Fibroblast of skin of right quadriceps (primary cell): ENCODE results near the gene MT4.
A peak's percentile ranks its signal among the peaks of the same experiment; 100 is the strongest.

Experiments
- DNase-seq: peaks from one replicate; pipeline ENCODE4 v3.0.0-alpha.2; 2013

MT4 gene

DNA sequence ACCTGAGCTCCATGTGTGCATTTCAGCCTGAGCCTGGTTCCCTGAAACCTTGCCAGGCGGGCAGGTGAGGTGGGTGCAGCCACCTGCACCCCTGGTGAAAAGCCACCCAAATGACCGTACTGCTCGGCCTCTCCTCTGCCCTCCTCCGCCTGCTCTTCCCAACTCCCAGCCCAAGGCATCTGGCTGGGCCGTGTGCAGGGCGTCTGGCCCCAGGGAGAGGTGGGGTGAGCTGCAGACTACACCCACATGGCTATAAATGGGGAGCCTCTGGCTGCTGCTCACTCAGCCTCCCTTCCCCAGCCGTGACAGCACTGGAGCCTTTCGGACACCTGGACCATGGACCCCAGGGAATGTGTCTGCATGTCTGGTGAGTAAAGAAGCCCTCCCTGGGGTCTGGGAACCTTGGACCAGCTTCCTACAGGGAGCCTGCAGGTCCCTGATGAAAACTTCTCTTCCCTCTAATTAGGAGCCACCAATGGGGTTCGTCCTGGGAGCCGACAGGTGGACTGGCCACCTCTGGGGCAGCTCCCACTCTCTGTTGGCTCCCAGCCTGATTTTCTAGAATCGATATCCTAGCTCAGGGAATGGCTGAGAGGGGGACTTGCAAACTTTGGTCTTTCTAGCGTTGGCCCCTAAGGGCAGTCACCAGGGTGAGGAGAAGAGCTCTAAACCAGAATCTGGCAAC, at the start of gene MT4:
TSS of gene MT4 (plus strand) at position 281 of the 685 bp plus-strand sequence. CDS start at position 337, 56 bp downstream.
- DNase-seq, result no peak

DNA sequence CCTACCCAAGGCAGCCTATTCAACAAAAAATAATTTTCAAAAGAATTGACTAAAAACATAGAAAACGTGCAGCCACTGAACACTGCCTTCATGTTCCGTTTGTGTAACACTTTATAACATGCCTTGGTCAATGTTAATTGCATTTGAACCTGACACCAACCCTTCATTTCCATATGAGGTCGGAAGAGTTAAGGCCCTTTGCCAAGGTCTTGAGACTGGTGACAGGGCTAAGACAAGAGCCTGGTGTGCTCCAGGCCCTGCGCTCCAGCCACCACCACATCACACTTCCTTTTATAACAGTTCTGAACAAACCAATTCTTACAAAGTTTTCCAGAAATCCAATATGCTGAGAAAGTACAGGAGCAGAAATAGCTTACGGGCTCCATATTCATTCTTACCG, 49.2 kb upstream of the MT4 start:
- DNase-seq, result no peak

DNA sequence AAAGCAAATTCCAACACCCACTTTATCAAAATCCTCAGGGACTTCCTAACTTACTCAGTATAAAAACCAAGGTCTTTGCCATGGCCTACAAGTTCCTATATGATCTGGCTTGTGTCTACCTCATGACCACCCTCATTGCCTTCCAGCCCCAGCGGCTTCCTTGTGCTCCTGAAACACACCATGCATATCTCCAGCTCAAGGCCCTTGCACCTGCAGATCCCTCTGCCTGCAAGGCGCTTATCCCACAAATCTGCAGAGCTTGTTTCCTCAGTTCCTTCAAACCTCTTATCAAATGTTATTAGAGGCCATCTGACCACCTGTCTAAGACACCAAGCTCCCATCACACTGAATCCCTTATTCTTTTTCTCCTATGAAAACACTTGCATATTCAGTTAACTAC, 47.7 kb upstream of the MT4 start:
- no peak for DNase-seq

DNA sequence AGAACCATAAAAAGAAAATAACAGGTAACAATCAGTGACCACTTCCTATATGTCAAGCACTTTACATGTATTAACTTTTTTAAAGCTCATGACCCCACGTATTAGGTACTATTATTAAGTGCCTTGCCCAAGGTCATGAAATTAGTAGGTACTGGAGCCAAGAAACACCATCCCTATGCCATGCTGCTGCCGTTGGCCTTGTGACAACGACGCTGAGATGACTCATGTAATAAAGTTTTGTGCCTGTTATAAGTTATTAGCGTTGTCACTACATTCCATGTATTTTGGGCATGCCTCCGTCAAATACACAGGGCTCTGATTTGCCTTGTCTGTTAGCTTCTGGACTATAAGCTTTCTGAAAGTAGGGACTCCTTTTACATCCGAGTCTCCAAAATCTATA, 46.4 kb upstream of the MT4 start:
- DNase-seq, result no peak

DNA sequence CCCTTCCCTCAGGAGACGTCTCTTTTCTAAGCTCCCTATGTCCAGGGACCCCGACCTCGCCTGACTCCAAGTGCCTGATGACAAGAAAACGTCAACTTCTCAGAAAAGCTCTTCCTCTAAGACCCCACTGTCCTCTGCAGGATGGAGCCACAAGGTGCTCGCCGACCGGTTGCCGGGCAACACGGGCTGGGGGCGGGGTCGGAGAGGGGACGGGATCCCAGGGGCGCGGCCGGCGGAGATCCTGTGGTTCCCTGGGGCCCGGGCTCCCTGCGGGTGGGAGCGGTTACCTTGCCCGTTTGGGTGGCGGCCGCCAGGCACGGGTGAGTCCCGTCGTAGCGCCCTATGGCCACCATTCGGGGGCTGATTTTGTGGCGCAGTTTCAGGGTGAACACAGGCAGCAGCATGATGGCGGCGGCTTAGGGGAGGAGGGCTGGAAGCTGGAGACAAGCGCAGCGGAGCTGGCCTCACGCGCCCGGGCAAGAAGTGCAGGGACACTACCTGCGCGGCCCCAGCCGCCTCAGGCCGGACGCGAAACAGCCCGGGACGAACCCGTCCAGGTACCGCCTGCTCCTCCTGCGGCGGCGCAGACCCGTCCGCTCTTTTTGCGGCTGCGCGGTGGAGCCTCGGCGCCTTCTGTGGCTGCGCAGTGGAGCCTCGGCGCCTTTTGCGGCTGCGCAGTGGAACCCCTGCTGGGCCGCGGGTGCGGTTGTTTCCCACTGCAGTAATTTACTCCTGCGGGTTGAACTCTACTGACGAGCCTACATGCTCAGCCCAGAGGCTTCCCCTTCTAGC, 45.2 kb upstream of the MT4 start, which contains the start of gene BBS2:
TSS of gene BBS2 (minus strand) at position 566 of the 792 bp plus-strand sequence. CDS start at position 404, 162 bp downstream.
- DNase-seq, result peak; percentile 83

DNA sequence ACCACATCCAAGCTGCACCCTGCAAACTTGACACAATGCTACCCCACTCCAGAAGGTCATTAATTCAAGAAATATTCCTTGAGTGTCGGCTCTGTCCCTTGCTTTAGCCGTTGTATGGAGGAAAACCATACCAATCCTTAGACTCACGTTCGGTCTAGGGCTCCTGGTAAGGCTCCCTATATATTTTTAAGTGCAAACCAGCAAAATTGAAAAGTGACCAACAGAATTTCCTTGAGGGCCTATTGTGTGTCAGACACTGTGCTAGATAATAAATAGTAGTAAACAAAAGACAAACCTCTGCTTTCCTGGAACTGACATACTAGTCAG, 44.7 kb upstream of the MT4 start:
- DNase-seq, result no peak

DNA sequence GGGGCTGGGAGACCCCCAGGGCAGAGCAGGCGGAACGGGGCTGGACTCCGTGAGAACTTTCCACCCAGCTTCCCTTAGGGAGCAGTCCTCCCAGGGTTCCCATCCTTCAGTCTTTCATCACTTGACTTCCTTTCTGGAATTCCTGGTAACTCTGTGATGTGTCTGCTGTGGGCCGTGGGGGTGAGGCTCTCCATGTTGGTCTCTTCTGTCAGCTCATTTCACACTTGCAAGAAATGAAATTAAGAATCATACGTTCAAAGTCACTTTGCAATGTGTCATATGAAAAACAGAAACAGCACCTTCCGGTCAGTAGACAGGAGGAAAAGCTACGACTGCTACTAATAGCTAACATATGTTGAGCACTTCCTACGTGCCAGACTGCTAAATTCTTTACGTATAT, 39.6 kb upstream of the MT4 start:
- DNase-seq, result peak; percentile 86

DNA sequence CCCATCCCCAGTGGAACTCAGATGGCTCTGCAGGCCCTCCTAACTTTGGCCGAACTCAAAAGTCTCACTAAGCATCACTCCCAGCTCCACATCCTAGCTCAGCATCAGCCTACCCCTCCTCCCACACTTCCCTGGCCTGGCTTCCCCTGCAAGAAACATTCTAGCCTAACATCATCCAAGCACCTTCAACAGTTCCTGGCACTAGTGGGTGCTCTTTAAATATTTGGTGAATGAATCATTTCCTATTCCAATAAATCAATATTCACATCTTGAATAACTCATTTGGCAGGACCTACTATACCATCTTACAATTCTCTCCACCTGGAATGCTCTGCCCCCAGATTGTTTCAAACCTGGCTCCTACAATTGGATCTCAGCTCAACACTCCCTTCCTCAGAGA, 34.0 kb upstream of the MT4 start:
- peak; percentile 39 for DNase-seq

DNA sequence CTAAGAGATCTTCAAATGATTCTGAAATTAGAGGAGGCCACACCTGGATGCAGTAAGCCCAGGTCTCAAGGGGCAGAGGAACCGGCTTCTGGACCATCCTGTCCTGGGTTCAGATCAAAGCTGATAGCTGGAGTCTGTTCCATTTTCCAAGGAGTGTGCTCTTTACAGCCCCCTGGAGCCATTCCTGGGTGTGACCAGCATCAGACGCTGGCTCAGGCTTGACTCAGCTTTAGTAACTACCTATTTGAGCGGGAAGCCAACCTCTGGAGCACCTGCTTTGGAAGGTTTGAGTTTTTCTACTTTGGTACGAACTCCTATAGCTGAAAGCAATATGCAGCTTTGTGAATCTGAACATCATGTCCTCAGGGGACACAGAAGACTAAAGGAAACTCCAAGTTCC, 32.2 kb upstream of the MT4 start:
- DNase-seq, result no peak

DNA sequence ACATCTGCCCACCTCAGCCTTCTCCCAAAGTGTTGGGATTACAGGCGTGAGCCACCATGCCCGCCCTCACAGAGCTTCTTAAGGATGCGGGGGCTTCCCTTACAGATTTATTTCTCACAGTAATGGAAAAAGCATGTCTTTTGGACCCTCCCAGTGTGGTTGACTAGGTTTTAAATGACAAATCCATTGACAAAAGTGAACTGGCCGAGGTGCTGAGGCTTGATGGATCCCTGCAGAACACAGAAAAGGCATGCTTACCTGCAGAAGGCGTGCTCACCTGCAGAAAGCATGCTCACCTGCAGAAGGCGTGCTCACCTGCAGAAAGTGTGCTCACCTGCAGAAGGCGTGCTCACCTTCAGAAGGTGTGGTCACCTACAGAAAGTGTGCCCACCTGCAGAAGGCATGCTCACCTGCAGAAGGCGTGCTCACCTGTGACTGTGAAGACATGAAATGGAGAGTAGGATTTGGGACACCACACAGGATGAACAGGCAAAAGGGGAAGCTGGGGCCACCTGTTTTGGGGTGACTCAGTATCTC, 30.0 kb upstream of the MT4 start:
- no peak for DNase-seq

DNA sequence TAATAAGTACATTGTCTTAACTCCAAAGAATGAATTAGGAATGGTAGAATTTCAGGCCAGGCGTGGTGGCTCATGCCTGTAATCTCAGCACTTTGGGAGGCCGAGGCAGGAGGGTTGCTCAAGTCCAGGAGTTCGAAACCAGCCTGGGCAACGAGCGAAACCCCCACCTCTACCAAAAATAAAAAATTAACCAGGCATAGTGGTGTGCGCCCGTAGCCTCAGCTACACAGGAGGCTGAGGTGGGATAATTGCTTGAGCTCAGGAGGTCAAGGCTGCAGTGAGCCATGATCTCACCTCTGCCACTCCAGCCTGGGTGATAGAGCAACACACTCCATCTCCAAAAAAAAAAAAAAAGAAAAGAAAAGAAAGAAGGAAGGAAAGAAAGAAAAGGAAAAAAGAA, 26.5 kb upstream of the MT4 start:
- DNase-seq, result no peak

DNA sequence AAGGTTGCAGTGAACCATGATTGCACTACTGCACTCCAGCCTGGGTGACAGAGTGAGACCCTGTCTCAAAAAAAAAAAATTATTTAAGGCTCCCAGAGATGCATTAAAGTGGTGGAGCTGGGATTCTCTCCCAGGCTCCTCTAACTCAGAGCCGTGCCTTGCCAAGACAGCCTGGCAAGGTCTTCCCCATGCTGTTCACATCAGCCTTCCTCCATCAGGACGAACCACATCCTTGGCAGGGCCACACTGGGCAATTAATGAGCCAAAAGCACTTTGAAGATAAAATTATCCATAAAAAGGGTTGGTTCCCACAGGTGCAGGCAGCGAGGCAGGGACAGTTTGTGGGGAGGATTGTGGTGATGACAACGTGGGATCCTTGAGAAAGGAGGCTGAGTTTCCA, 25.2 kb upstream of the MT4 start:
- no peak for DNase-seq

DNA sequence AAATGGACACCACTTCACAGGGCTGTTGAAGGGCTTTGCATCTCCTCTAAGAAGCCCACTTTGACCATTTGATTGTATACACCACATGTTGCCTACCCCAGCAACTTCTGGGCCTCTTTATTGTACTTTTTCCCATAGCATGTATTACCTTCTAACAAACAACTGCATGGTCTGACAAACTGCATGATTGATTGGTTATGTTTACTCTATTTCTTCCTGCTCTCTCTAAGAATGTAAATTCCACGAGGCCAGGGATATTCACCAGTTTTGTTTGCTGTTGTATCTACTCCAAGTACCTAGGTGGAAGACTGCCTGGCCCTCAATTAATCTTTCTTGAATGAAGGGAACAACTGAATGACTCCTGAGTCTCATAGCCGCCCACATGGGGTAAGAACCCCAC, 22.8 kb upstream of the MT4 start:
- DNase-seq, result no peak

DNA sequence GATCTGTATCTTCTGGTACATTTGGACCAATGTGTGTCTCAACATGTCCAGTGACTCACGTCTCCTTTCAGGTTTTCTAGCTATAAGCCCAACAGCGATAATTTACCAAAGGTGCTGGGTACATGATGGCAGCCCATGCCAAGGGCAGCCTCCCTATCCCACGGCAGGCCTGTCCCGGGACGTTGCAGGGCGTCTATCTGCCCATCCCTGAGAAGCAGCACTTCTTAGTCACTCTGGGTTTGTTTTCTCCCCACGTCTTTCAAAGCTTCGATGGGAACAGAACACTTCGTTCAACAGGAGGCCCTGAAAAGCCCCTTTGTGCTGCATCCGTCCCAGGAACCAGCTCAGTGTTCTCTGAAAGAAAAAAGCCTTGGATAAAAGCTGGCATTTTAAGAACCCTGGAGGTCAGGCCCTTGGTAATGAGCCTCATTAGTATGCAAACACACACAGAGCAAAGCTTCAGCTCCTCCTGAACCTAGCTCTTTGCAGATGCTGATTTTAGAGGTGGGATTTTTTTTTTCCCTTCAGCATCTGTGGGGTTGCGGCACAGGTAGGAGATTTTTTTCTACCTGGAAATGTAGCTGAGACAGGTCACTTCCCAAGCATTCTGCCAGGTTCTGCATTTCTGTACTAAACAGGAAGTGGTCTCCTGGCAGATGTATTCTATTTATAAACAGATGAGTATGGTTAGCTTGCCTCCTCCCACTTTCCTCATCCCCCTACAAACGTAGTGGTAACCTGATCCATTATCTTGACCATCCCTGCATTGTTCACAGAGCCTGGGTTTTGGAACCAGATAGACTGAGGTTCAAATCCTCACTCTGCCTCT, 17.5 kb upstream of the MT4 start:
- DNase-seq, result peak; percentile 71

DNA sequence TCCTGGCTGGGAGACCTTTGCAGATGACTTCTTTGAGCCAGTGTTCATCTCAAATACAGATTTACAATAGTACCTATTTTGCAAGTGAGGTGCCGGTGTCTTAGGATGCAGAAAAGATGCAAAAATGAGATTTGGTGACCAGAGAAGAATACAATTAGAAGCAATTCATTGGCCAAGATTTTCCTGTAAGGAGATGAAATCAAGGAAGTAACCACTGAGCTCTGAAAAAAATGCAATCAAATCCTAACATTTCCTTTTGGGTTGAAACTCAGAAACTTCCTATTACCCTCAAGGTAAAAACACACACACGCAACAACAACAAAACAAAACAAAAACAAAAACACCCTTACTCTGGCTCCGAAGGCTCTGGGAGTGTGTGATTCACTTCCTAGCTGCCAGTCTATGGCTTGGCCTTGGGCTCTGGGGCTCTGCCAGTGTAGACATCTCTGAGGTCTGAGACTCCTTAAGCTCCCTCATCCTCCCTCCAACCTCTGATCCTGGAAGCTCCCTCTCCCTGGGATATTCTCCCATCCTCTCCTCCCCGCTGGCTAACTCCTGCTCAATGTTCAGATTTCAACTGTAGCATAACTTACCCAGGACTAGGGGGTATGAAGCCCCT, 16.8 kb upstream of the MT4 start:
- no peak for DNase-seq

DNA sequence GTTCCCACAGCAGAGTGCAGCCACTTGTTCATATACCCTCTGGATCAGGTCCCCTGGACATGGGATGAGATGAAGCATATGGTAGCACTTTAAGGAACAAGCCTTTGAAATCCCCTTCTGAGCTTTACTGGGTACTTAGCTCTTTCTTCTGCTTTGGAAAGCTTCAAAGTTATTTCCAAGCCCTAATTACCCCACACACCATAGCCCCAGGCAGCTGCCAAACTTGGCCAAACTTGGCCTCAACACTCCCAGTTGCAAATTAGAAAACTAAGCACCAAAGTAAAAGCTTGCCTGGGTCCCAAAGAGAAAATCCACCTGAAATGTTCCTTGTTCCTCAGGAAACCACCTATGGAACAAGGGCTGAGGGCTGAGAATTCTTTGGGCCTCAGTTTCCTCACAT, 15.7 kb upstream of the MT4 start:
- DNase-seq, result no peak

DNA sequence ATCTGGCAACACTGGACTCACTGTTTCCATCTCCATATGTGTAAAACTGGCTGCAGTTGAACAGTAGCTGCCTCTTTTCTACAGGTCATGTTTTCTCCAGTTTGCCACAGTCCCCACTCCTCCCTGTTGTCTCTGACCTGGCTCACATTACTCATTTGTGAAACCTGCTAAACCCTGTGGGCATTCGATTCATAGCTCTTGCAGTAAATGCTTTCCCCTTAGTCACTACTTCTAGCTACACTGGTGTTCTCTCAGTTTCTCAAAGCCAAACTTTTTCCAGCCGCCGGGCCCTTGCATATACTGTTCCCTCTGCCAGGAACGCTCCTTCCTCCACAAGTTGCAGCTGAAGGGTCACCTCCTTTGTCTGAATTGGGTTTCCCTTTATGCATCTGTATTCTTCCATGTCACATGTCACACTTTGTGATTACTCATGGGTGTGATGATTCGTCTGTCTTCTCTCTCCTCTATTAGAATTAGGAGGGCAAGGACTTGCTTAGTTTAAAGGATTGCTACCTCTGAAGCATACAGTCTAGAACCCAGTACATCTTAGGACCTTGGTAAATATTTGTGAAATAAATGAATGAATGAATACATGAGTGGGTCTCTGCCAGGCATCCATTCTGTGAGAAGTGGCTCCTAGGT, 15.0 kb upstream of the MT4 start:
- peak; percentile 12 for DNase-seq

DNA sequence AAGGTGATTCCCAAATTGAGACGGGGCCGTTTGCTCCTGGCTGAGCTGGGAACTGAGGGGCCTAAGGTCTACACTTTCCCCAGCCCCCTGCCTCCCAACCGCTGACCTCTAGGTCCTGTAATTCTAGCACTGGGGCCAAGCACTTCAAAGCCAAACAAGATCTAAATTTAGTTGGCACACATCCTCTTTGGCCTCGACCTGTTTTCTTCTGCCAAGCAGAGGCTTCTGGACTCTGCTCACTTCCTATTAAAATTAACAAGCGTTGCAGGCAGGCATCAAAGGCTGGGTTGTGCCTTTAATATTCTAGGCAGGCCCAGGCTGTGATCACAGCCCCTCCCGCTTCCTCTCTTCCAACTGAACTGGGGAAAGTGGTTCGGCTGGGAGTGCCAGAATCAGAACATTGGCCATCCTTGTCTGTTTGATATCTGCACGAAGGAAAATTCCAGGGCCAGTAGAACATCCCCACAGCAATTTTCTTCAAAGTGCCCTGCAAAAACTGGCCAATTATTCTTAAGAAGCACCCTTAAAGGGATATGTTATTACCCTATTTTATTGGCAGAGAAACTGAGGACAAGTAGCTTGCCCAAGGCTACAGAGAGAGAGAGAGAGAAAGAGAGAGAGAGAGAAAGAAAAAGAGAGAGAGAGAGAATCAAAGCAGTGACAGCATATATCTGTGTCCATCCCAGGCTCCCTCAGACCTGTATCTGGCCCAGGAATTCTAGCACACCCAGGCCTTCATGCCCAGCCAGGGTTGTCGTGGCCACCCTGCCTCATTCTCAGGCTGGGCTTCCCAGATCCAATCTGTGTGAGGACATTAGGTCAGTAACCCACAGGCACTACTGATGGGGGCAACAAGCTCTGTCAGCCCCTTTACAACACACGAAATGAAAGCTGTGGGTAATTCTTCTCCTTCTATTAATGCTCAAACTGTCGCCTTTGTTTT, 12.8 kb upstream of the MT4 start:
- DNase-seq, result no peak

DNA sequence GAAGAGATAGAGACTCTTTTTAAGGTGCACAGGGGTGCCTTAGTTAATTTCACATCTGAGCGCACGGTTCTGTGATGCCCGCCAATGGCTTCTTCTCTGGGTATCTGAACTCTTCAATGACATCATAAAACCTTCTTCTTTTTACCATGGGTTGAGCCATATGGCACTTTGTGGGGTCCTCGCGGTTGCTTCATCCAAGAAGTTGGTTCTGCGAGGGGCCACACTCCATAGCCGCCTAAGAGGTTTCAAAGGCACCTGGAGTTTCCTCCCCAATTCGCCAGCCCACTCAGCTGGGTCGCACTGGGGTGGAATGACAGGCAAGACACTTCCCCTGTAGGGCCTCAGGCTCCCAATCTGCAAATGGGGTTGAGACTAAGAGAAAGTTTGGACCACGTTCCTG, 10.4 kb upstream of the MT4 start:
- no peak for DNase-seq

DNA sequence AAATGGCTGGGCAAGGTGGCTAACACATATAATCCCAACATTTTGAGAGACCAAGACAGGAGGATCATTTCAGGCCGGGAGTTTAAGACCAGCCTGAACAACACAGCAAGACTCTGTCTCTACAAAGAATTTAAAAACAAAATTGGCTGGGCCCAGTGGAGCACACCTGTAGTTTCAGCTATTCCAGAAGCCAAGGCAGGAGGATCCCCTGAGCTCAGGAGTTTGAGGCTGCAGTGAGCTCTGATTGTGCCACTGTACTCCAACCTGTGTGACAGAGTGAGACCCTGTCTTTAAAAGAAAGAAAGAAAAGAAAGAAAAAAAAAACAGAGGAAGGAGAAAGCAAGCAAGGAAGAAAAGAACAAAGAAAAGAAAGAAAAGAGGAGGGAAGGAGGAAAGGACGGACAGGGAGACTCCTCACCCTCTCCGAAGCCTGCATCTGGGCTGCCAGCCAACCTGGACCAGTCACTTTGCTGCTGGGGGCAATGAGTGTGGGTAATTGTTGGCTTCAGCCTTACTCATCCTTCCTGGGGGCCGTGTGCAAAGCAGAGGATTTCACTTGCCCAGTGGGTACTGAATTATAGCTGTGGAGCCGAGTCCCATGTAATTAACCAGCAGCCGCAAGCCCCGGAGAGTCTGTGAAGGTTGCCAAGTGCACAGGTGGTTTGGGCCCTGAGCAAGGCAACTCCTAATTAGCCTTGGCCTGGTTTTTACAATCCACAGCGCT, 6.7 kb upstream of the MT4 start:
- DNase-seq, result peak; percentile 77

DNA sequence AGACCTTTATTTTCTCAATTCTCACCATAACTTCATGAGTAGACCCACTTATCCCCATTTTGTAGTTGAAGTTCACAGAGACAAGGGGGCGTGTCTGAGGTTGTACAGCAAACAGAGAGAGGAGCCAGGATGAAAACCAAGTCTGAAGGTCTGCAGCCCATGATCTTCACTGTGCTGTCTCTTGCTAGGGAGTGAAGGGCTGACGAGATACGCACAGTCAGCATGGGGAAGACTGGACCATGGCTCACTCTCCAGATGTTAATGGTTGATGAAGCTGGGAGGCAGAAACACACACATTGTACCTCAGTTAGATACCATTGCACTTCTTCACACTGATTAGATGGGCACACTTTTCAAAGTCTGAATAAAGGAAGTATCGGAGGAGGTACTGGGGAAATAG, 5.8 kb upstream of the MT4 start:
- DNase-seq, result no peak
